Amniotic epithelial cell (primary cell): Measurements from ENCODE around the gene SYNGR3.
"Not testable (repeated sequence)": the region's sequence is repeated elsewhere in the genome, so short reads cannot be mapped to it uniquely, and the experiment has no call there.

ENCODE experiments used
- DNase-seq: peaks from one replicate; pipeline ENCODE4 v3.0.0-alpha.2; 2010; ENCODE audit warnings: low read depth

Gene SYNGR3

GRCh38 chr16:2008631-2009163, 18.9 kb downstream of the SYNGR3 start:
- peak; percentile 65 for DNase-seq

DNA sequence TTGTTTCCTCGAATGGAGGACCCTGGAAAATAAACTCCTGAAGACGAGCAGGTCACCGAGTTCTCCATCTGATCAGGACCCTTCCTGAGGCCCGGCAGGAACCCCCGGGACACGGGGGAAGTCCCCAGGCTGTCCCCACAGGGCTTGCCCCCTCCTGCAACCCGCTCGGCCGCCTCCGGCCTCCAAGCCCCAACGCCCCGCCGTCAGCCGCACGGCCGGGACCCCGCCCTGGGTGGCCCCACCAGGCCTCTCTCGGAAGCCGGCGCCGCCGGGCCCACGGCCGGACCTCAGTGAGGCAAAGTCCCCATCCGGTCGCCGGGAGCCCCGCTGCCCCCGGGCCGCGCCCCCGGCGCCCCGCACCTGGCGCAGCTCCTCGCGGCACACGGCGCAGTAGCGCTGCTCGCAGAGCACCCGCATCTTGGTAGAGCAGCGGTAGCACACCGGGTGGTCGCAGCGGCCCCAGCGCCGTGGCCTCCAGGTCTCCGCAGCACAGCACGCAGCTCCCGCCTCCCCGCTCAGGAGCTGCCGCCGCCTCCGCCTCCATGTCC, 19.5 kb downstream of the SYNGR3 start:
- DNase-seq: no peak

GRCh38 chr16:2009791-2010510, 20.2 kb downstream of the SYNGR3 start, which contains the start of gene ZNF598:
ZNF598 (minus strand) TSS chr16:2009821.
- peak; percentile 79 for DNase-seq

GRCh38 chr16:2011726-2012125, 22.0 kb downstream of the SYNGR3 start:
- DNase-seq: not testable (repeated sequence)

- no peak for DNase-seq
Measured at GRCh38 chr16:2013527-2013926, 23.8 kb downstream of the SYNGR3 start.

DNA sequence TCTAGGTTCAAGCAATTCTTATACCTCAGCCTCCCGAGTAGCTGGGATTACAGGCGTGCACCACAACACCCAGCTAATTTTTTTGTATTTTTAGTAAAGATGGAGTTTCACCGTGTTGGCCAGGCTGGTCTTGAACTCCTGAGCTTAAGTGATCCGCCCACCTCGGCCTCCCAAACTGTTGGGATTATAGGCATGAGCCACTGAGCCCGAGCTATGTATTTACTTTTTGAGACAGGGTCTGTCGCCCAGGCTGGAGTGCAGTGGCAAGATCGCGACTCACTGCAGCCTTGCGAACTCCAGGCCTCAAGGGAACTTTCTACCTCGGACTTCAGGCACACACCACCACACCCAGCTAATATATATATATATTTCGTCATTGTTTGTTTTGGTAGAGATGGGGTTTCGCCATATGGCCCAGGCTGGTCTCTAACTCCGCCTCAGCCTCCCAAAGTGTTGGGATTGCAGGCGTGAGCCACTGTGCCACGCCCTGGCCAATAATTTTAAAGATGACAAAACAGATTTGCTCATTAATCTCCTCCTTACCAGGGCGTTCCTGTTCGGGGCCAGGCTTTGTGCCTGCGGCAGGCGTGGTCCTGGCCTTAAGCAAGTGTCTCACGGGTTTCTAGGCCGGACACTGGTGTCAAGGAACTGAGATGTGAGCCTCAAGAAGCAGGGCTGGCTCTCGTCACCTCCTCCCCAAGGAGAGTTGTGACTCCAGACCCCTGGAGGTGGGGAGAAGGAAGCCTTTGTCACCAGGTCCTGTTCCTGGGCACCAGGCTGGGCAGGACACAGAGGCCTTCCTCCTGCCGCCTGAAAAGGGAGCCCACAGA, 25.6 kb downstream of the SYNGR3 start:
- peak; percentile 55 for DNase-seq

GRCh38 chr16:2015947-2016208, 26.1 kb downstream of the SYNGR3 start:
- no peak for DNase-seq

- no peak for DNase-seq
Measured at GRCh38 chr16:2016407-2016922, 26.7 kb downstream of the SYNGR3 start.

GRCh38 chr16:2019518-2019920, 29.7 kb downstream of the SYNGR3 start, which contains the start of gene NPW:
NPW (plus strand) TSS chr16:2019785.
- no peak for DNase-seq

GRCh38 chr16:2019921-2020831, 30.4 kb downstream of the SYNGR3 start:
- no peak for DNase-seq

- DNase-seq: peak; percentile 63
Measured at GRCh38 chr16:2022723-2023091, 32.9 kb downstream of the SYNGR3 start.

DNA sequence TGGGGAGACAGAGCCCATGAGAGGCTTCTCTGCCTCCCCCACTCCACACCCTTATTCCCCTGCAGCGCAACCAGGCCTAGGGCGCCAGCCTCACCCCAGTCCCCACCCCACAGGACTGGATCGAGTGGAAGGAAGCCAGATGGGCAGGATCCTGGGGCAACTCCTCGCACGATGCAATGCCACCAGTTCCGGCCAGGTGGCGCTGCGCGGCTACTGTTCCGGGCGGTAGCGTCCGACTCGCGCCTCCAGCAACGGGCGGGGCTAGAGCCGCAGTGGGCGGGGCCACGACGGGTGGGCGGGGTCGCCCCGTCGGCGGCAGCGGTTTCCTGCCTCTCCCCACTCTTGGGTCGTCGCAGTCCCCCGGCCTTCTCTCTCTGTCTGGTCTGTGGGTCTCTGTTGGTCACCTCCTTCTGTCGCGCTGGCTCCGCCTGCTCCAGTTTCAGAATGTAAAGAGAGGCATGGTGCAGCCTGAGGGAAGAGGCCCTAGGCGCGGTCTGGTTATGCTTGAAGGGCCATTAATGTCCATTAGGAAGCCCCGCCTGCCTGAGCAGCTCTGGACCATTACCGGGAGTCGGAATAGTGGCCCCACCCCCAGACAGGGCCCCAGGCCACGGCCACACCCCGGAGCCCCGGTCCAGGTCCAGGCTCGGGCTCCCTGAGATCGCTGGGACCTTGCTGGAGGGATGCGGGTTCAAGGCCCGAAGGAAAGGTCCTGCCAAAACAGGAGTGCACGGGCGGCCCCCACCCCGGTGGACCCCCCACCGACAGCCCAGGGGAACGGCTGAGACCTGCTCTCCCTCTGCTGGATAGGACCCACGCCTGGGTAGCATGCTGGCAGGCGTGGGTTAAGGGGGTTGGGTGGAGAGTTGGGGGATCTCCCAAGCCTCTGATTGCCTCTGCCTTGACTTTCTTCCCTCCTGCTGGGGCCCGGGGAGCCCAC, 33.6 kb downstream of the SYNGR3 start:
- peak; percentile 72 for DNase-seq

DNA sequence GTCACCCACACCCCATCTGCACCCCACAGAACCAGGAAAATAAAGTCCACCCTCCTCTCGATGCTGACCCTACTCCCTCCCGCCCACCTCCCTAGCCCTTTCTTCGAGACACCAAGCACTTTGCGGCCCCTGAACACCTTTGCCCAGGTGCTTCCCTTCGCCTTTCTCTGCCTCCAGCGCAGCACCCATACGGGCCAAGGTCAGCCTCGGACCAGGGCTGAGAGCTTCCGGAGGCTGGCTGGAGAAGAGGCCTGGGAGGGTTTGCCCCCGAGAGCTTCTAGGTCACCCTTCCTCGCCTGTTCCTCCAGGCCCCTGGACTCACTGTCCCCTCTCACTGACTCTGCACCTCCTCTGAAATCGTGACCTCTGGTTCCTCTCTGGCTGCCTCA, 34.3 kb downstream of the SYNGR3 start:
- DNase-seq: no peak

GRCh38 chr16:2025251-2025650, 35.5 kb downstream of the SYNGR3 start:
- DNase-seq: no peak

DNA sequence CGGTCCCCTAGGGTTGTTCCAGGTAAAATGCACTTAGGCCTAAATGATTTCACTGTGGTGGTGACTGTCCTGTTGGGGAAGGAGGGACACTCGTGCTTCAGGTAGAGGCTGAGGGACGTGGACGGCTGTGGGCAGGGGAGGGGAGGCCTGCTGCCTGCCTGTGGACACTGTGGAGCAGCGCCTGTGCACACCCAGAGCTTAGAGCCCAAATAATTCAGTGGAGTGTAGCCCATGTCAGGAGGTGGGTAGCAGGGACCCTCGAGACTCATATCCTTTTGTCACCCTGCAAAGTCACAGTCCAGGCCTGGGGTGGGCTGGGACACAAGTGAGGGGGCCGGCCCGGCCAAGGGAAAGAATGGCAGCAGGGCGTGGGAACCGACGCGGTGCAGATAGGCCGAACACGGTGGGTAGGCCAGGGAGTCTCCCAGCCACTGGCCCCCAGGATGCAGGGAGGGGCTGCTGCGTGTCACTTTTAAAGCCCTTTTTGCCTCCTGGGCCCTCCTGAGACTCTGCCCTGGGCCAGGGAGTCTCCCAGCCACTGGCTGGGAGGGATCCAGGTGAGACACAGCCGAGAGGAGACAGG, 36.2 kb downstream of the SYNGR3 start:
- DNase-seq: no peak

GRCh38 chr16:2026461-2027023, 36.8 kb downstream of the SYNGR3 start, which contains the start of gene NHERF2:
NHERF2 (plus strand) TSS chr16:2026902; CDS start chr16:2027006, 104 bp downstream.
- no peak for DNase-seq

DNA sequence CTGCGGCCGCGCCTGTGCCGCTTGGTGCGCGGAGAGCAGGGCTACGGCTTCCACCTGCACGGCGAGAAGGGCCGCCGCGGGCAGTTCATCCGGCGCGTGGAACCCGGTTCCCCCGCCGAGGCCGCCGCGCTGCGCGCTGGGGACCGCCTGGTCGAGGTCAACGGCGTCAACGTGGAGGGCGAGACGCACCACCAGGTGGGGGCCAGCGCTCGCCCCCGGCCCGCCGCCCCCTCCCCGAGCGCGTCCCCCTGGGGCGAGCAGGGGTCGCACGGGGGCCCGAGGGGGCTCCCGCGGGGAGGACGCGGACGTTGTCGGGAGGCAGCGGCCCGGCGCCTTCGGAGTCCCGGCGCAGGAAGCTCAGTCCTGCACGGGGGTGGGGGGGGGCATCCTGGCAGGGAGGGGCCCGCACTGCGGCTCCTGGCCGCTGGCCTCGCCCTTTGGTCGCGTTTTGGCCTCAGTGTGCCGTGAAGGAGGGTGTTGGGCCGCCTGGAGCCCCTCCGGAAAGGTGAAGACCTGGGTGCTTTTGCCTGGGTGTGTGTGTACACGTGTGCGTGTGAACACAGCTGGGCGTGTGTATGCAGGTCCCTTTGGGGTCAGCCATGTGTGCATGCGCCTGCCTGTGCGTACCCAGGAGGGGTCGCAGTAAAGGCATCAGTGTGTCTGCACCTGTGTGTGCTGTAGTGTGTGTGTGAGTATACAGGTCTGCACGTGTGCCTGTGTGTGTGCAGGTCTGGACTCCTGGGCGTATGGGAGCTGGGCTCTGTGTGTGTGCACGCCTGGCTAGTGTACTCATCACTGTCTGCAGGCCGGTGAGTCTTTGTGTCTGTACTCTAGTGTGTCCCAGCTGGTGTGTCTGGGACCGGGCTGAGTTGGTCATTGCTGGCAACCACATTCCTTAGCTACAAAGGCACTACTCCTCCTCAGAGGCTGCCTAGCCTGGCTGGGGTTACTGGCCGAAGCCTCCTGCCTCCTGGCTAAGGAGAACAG, 37.5 kb downstream of the SYNGR3 start:
- DNase-seq: no peak

DNA sequence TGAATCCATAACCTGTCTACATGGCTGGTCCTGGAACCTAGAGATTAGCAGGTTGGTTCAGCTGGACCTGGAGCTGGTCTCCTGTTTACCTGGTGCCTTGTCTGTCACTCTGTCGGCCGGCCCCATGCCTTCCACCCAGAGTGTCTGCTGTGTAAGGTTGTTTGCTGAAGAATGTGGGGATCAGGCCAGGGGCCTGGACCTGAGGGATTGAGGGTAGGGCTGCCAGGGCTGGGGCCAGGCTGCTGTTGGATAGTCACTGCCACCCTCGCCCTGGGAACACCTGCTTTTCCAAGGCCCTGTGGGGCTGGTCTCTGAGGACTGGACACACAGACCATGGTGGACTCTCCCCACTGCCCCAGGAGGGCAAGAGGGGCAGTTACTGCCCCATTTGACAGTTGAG, 38.4 kb downstream of the SYNGR3 start:
- no peak for DNase-seq
